ENCODE measurements around the gene CLEC2L.

CLEC2L gene

GRCh38 chr7:139562491-139562890 is 39.0 kb downstream of the CLEC2L start:
- H3K27ac ChIP-seq (ENCODE audit: low read depth, low read length) = no peak overlapping the region
- H3K9me2 ChIP-seq (replicated peaks; ENCODE audit: control insufficient read depth, low read length) = no peaks in the 10 kb centered on the region

GRCh38 chr7:139562961-139563565 is 39.6 kb downstream of the CLEC2L start:
- H3K27ac ChIP-seq (ENCODE audit: low read depth, low read length) = no peak overlapping the region
- no peaks in the 10 kb centered on the region for H3K4me1 ChIP-seq (ENCODE audit: control insufficient read depth, low read length)
- H3K9me3 ChIP-seq (ENCODE audit: control insufficient read depth, insufficient read depth, low read length) = no peaks in the 10 kb centered on the region
- no peaks in the 10 kb centered on the region for H3K79me2 ChIP-seq (ENCODE audit: control insufficient read depth, low read length)
- no peak for TF ChIP-seq CTCF (IDR thresholded peaks at IDR 0.05; ENCODE audit: low read depth, low read length, poor library complexity, severe bottlenecking)
- no peak for TF ChIP-seq EZH2phosphoT487 (IDR thresholded peaks at IDR 0.05; ENCODE audit: borderline replicate concordance, low read length)
- no peak overlapping the region for H3K4me3 ChIP-seq (ENCODE audit: low read length)
- H4K20me1 ChIP-seq (ENCODE audit: control insufficient read depth, insufficient read depth, low read depth, low read length) = no peaks in the 10 kb centered on the region
- H3K9me2 ChIP-seq (replicated peaks; ENCODE audit: control insufficient read depth, low read length) = no peaks in the 10 kb centered on the region
- H3K27me3 ChIP-seq (ENCODE audit: control insufficient read depth, low read length) = no peaks in the 10 kb centered on the region
- no peak overlapping the region for H3K4me2 ChIP-seq (ENCODE audit: low read length)
- H3F3A ChIP-seq (ENCODE audit: control insufficient read depth, insufficient read depth) = no peaks in the 10 kb centered on the region
- no peaks in the 10 kb centered on the region for H3K36me3 ChIP-seq (ENCODE audit: control insufficient read depth, low read length)

More at GRCh38 chr7:139562491-139562890, 39.0 kb downstream of the CLEC2L start:
- TF ChIP-seq CTCF (IDR thresholded peaks at IDR 0.05; ENCODE audit: low read depth, low read length, poor library complexity, severe bottlenecking) = no peak
- TF ChIP-seq EZH2phosphoT487 (IDR thresholded peaks at IDR 0.05; ENCODE audit: borderline replicate concordance, low read length) = no peak
- Histone ChIP-seq H3K4me1 (ENCODE audit: control insufficient read depth, low read length) (no peaks in the 10 kb centered on the region), H4K20me1 (ENCODE audit: control insufficient read depth, insufficient read depth, low read depth, low read length) (no peaks in the 10 kb centered on the region), H3K79me2 (ENCODE audit: control insufficient read depth, low read length) (no peaks in the 10 kb centered on the region), H3K4me2 (ENCODE audit: low read length) (no peak overlapping the region), H3K36me3 (ENCODE audit: control insufficient read depth, low read length) (no peaks in the 10 kb centered on the region), H3K4me3 (ENCODE audit: low read length) (no peak overlapping the region), H3K27me3 (ENCODE audit: control insufficient read depth, low read length) (no peaks in the 10 kb centered on the region), H3K9me3 (ENCODE audit: control insufficient read depth, insufficient read depth, low read length) (no peaks in the 10 kb centered on the region), H3F3A (ENCODE audit: control insufficient read depth, insufficient read depth) (no peaks in the 10 kb centered on the region)

- no peaks in the 10 kb centered on the region for H3F3A ChIP-seq (ENCODE audit: control insufficient read depth, insufficient read depth)
- no peak overlapping the region for H3K27ac ChIP-seq (ENCODE audit: low read depth, low read length)
- no peak overlapping the region for H3K4me2 ChIP-seq (ENCODE audit: low read length)
- H3K79me2 ChIP-seq (ENCODE audit: control insufficient read depth, low read length) = no peaks in the 10 kb centered on the region
- no peaks in the 10 kb centered on the region for H3K4me1 ChIP-seq (ENCODE audit: control insufficient read depth, low read length)
- TF ChIP-seq EZH2phosphoT487 (IDR thresholded peaks at IDR 0.05; ENCODE audit: borderline replicate concordance, low read length) = no peak
- no peak for TF ChIP-seq CTCF (IDR thresholded peaks at IDR 0.05; ENCODE audit: low read depth, low read length, poor library complexity, severe bottlenecking)
- H3K9me2 ChIP-seq (replicated peaks; ENCODE audit: control insufficient read depth, low read length) = no peaks in the 10 kb centered on the region
- H3K9me3 ChIP-seq (ENCODE audit: control insufficient read depth, insufficient read depth, low read length) = no peaks in the 10 kb centered on the region
- H4K20me1 ChIP-seq (ENCODE audit: control insufficient read depth, insufficient read depth, low read depth, low read length) = no peaks in the 10 kb centered on the region
- no peaks in the 10 kb centered on the region for H3K27me3 ChIP-seq (ENCODE audit: control insufficient read depth, low read length)
- no peak overlapping the region for H3K4me3 ChIP-seq (ENCODE audit: low read length)
- no peaks in the 10 kb centered on the region for H3K36me3 ChIP-seq (ENCODE audit: control insufficient read depth, low read length)
Observed at GRCh38 chr7:139563856-139564255, 40.4 kb downstream of the CLEC2L start.

Data from DOHH2 (cell line).